K562 (cell line): ENCODE measurements around the gene SMG7. TPM values are rescaled to one million over a fixed set of nuclear protein-coding genes. Genes with fewer than 3 reads are reported as not detected.

Source experiments
- ATAC-seq: fragments of 200-7000 bp; cut with Tn5 transposase; 3 replicates; pipeline ENCODE4 v1.9.1; 2020; ENCODE audit warnings: moderate library complexity
- BruUV-seq: library from RNA; stranded (reverse); fragments of 400-500 nt; replicated peaks from 2 replicates; lab custom pipeline; 2021; lab: Mats Ljungman, UMichigan
- CTCF ChIA-PET: fragments of 300-600 bp; formaldehyde crosslinking; extraction: SDS; loops from one replicate; lab custom pipeline; 2021; ENCODE audit warnings: low intra/inter-chr PET ratio; lab: Yijun Ruan, JAX
- POLR2A ChIA-PET: fragments of 300-600, 350-650 bp; sonication (Branson Sonifier 250); formaldehyde crosslinking; extraction: SDS; loops from one replicate; lab custom pipeline; 2021; ENCODE audit warnings: antibody characterized with exemption, inconsistent platforms; lab: Yijun Ruan, JAX
- DNase-seq, 4 experiments: peaks; one replicate each; pipeline versions ENCODE4 v3.0.0 to v3.0.0-alpha.2; 2011 to 2018; ENCODE audit warnings: low spot score in 3 of 4, mixed read lengths in 3 of 4; ENCODE audit errors: extremely low read depth in 1 of 4
- FAIRE-seq: peaks from 2 replicates; lab custom pipeline; 2011; peaks lifted over from hg19 to GRCh38; lab: Jason Lieb, UNC
- H2AFZ ChIP-seq: 2 replicates; pipeline ENCODE4 v1.6.0; 2011; ENCODE audit warnings: low read depth, low read length, control low read depth, inconsistent platforms
- H3K27ac ChIP-seq: fragments of 200-600 bp; 3 replicates; pipeline ENCODE4 v1.8.0; 2011; ENCODE audit warnings: low read depth, mild to moderate bottlenecking, control low read depth, inconsistent platforms, low read length, moderate library complexity, mixed read lengths; ENCODE audit errors: extremely low read depth
- H3K27me3 ChIP-seq, 2 experiments: fragments of 300-600 bp in 1 of 2; 2 replicates in 1 of 2; 3 replicates in 1 of 2; pipeline versions ENCODE4 v1.6.0 to v1.8.0; 2011; ENCODE audit warnings: inconsistent platforms in 2 of 2, low read length in 2 of 2, mild to moderate bottlenecking in 1 of 2, mixed read lengths in 1 of 2, moderate library complexity in 1 of 2; ENCODE audit not compliant: control insufficient read depth in 2 of 2, insufficient read depth in 2 of 2
- H3K36me3 ChIP-seq: fragments of 300-600 bp; 3 replicates; pipeline ENCODE4 v1.8.0; 2011; ENCODE audit warnings: mild to moderate bottlenecking, low read length, inconsistent platforms; ENCODE audit not compliant: control insufficient read depth, insufficient read depth
- H3K4me1 ChIP-seq, 2 experiments: fragments of 200-600 bp in 1 of 2; replicated peaks in 1 of 2; 2 replicates in 1 of 2; 3 replicates in 1 of 2; pipeline versions ENCODE4 v1.5.1 to v1.8.0; 2011; ENCODE audit warnings: inconsistent platforms in 2 of 2, low read length in 2 of 2, mild to moderate bottlenecking in 1 of 2, mixed read lengths in 1 of 2, moderate library complexity in 1 of 2; ENCODE audit not compliant: control insufficient read depth in 2 of 2, insufficient read depth in 2 of 2
- H3K4me2 ChIP-seq: 2 replicates; pipeline ENCODE4 v1.6.1; 2011; ENCODE audit warnings: low read length, control low read depth, inconsistent platforms, mixed read lengths; ENCODE audit not compliant: insufficient read depth
- H3K4me3 ChIP-seq: fragments of 200-600 bp; sonication (generic), shearing (Covaris generic); 2 replicates; pipeline ENCODE4 v1.5.1; 2016; ENCODE audit warnings: control low read depth, inconsistent platforms
- H3K79me2 ChIP-seq: fragments of 200-600 bp; 3 replicates; pipeline ENCODE4 v1.8.0; 2011; ENCODE audit warnings: low read length, inconsistent platforms; ENCODE audit not compliant: control insufficient read depth, insufficient read depth
- H3K9ac ChIP-seq, 2 experiments: 2 replicates each; pipeline versions ENCODE4 v1.6.0 to v1.6.1; 2011; ENCODE audit warnings: low read depth in 2 of 2, low read length in 2 of 2, control low read depth in 1 of 2, inconsistent platforms in 1 of 2, mild to moderate bottlenecking in 1 of 2, mixed read lengths in 1 of 2; ENCODE audit not compliant: insufficient read depth in 1 of 2
- H3K9me1 ChIP-seq: one replicate; pipeline ENCODE4 v1.6.0; 2011; ENCODE audit warnings: inconsistent platforms, mild to moderate bottlenecking, low read length, moderate library complexity; ENCODE audit not compliant: control insufficient read depth, insufficient read depth
- H3K9me3 ChIP-seq: replicated peaks from 2 replicates; pipeline ENCODE4 v1.5.1; 2011; ENCODE audit warnings: low read depth, low read length, inconsistent platforms; ENCODE audit not compliant: control insufficient read depth, insufficient read depth
- H4K20me1 ChIP-seq: replicated peaks from 2 replicates; pipeline ENCODE4 v1.6.1; 2011; ENCODE audit warnings: low read length, inconsistent platforms, mixed read lengths; ENCODE audit not compliant: control insufficient read depth, insufficient read depth
- NFIC ChIP-seq: fragments of 450-650 bp; IDR thresholded peaks from 2 replicates; pipeline ENCODE4 v1.6.1; 2017; ENCODE audit warnings: mild to moderate bottlenecking, inconsistent platforms
- SMAD4 ChIP-seq: fragments of 250-450 bp; sonication (Bioruptor Pico); conservative IDR thresholded peaks from 2 replicates; pipeline ENCODE4 v1.8.0; 2021; ENCODE audit warnings: inconsistent platforms, mild to moderate bottlenecking, moderate library complexity
- SP1 ChIP-seq: sonication (generic); formaldehyde crosslinking; IDR thresholded peaks from 2 replicates; pipeline ENCODE4 v1.8.1; 2022; ENCODE audit warnings: mild to moderate bottlenecking, missing genetic modification reagents
- ZNF764 ChIP-seq: fragments of 250-450 bp; sonication (Bioruptor Pico); IDR thresholded peaks from 2 replicates; pipeline ENCODE4 v1.4.0; 2020; ENCODE audit warnings: low read depth, mild to moderate bottlenecking, moderate library complexity
- WGBS: fragments of 100-300 bp; shearing (Covaris generic); methylation state at CpG from one replicate; pipeline ENCODE4 v1.1.6; 2016; ENCODE audit warnings: low coverage, mixed read lengths; ENCODE audit not compliant: insufficient coverage; ENCODE audit errors: missing lambda C conversion rate; 5-methylcytosine and 5-hydroxymethylcytosine counted together
- in situ Hi-C: fragments of 300-500 bp; cut with MboI; formaldehyde crosslinking; loops from 4 replicates; pipeline ENCODE4 v1.15.0; 2018; ENCODE audit warnings: inconsistent platforms, mixed read lengths
- intact Hi-C: fragments of 100-400 bp; cut with micrococcal nuclease; formaldehyde crosslinking; loops from 2 replicates; pipeline ENCODE4 v1.14.2; 2022
- polyA plus RNA-seq, 8 experiments: library from polyadenylated mRNA; depleted of rRNA in 4 of 8; stranded (reverse) in 5 of 8; unstranded in 3 of 8; fragments of >200 nt; fragmentation: Nextera tagmentation in 2 of 8; fragmentation: Illumina TruSeq in 1 of 8; extraction: Ambion mirVana in 2 of 8; extraction: Trizol in 1 of 8; gene quantifications; 2 replicates each; pipeline versions ENCODE4 v1.2.1 to v1.2.3, GENCODE V29; 2011 to 2014; ENCODE audit warnings: inconsistent platforms in 1 of 8, missing spikeins in 1 of 8
- total RNA-seq, 7 experiments: library from RNA; depleted of rRNA in 6 of 7; stranded (reverse); fragments of >200 nt in 6 of 7; fragmentation: Illumina TruSeq in 2 of 7; extraction: Trizol in 2 of 7; gene quantifications; 2 replicates each; pipeline versions ENCODE4 v1.2.1 to v1.2.3, GENCODE V29; 2011 to 2021; ENCODE audit warnings: low replicate concordance in 1 of 7
- TF ChIP-seq, protein P1 (sequence below): fragments of 250-450 bp; sonication (Bioruptor Pico); IDR thresholded peaks from 2 replicates; pipeline ENCODE4 v1.4.0; 2020; ENCODE audit warnings: borderline replicate concordance
- TF ChIP-seq, protein P2 (sequence below): sonication (generic); formaldehyde crosslinking; IDR thresholded peaks from 2 replicates; pipeline ENCODE4 v1.8.0; 2022; ENCODE audit warnings: missing genetic modification reagents, mild to moderate bottlenecking, moderate library complexity, borderline replicate concordance
- TF ChIP-seq, protein P3 (sequence below): fragments of 200-800 bp; sonication (Bioruptor generic); IDR thresholded peaks from 2 replicates; pipeline ENCODE4 v1.6.1; 2017; ENCODE audit warnings: missing genetic modification characterization, missing compliant biosample characterization

The SMG7 gene
- total and polyA plus RNA-seq, 9 of the 15 experiments (the other 6 are each of a cell fraction or from before 2014, with no cell fraction given) = 12.4 to 74.6 (median 29.0) TPM

DNA sequence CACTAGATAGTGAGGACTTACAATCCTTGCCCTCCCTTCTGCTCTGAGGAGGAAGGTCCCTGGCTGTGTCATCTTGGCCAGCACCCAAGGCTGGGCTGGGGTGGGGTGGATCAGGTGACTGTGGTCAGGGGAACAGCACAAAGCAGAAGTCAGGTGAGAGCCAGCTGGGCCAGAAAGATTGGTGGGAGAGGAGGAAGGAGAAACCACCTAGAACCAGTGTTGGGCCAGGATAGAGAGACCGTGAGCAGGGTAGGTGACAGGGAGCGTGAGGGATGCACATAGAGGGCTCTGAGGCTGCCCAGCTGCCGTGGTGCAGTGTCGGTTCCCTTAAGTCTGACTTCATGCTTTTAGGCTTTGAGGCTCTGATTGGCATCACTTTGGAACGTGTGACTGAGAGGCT is 95.3 kb downstream of the SMG7 start (continued):
- TF ChIP-seq, protein P1, sequence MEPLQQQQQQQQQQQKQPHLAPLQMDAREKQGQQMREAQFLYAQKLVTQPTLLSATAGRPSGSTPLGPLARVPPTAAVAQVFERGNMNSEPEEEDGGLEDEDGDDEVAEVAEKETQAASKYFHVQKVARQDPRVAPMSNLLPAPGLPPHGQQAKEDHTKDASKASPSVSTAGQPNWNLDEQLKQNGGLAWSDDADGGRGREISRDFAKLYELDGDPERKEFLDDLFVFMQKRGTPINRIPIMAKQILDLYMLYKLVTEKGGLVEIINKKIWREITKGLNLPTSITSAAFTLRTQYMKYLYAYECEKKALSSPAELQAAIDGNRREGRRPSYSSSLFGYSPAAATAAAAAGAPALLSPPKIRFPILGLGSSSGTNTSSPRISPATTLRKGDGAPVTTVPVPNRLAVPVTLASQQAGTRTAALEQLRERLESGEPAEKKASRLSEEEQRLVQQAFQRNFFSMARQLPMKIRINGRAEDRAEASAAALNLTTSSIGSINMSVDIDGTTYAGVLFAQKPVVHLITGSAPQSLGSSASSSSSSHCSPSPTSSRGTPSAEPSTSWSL = no peak
- no peak for TF ChIP-seq ZNF764
- TF ChIP-seq, protein P2, sequence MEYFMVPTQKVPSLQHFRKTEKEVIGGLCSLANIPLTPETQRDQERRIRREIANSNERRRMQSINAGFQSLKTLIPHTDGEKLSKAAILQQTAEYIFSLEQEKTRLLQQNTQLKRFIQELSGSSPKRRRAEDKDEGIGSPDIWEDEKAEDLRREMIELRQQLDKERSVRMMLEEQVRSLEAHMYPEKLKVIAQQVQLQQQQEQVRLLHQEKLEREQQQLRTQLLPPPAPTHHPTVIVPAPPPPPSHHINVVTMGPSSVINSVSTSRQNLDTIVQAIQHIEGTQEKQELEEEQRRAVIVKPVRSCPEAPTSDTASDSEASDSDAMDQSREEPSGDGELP (CRISPR knock-in tag) = peak; percentile 99
- TF ChIP-seq NFIC = peak; percentile 91

DNA sequence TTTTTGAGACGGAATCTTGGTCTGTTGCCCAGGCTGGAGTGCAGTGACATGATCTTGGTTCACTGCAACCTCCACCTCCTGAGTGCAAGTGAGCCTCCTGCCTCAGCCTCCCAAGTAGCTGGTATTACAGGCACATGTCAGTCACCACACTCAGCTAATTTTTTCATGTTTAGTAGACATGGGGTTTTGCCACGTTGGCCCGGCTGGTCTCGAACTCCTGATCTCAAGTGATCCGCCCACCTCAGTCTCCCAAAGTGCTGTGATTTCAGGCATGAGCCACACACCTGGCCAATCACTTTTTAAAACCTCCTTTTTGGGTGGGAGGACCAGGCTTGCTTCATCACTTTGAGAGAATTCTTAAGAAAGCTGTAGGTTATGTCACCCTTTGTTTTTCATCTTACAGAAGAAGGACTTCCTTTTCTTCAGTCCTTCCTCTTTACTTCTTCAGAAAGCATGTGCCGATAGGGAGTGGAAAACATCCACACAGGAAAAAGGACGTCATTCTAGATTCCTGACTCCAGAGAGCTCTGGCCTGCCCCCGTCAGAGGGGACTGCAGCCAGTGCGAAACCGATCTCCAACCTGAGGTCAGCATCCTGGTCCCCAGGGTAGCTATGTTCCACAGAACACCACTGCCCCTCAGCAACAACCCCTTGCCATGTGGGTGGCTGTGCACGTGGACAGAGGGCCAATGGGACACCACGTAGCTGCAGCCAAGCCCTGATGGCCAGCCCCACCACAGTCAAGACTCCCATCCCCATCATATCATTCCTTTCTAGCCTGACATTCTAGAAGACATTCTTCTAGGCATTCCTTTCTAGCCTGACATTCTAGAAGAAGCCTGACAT is 96.1 kb downstream of the SMG7 start:
- 21% methylated on average over 12 of the region's 12 CpGs for WGBS
- BruUV-seq = no TSS peak
- TF ChIP-seq, protein P3, sequence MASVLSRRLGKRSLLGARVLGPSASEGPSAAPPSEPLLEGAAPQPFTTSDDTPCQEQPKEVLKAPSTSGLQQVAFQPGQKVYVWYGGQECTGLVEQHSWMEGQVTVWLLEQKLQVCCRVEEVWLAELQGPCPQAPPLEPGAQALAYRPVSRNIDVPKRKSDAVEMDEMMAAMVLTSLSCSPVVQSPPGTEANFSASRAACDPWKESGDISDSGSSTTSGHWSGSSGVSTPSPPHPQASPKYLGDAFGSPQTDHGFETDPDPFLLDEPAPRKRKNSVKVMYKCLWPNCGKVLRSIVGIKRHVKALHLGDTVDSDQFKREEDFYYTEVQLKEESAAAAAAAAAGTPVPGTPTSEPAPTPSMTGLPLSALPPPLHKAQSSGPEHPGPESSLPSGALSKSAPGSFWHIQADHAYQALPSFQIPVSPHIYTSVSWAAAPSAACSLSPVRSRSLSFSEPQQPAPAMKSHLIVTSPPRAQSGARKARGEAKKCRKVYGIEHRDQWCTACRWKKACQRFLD = 0 out of 2 replicates have a peak, but pooled peaks have one; percentile 33
- TF ChIP-seq SP1 (0 out of 2 replicates have a peak, but pooled peaks have one; percentile 5), SMAD4 (no peak)

More for the DNA sequence above, 96.1 kb downstream of the SMG7 start:
- intact Hi-C loops (no loop called here), in situ Hi-C loops (no loop called here)
- Histone ChIP-seq H3K4me3 (no peak overlapping the region), H3K9ac (no peak overlapping the region), H2AFZ (no peak overlapping the region), H4K20me1 (0 out of 2 replicates have a peak, but pooled peaks cover 5% of the 10 kb centered on the region), H3K36me3 (no peaks in the 10 kb centered on the region), H3K27me3 (peaks cover 21 to 40% of the 10 kb centered on the region in 2 experiments), H3K4me1 (peaks cover 10 to 13% of the 10 kb centered on the region in 2 experiments), H3K4me2 (peak overlapping the region; percentile 31; the same call in 1 of the 2 replicates), H3K27ac (no peak overlapping the region), H3K9me3 (no peaks in the 10 kb centered on the region), H3K79me2 (no peaks in the 10 kb centered on the region), H3K9me1 (no peaks in the 10 kb centered on the region)
- DNase-seq = no peak
- ChIA-PET POLR2A (interaction anchor here (0.6 to 3.2 kb wide), 6 partner anchors 9 to 527 kb away, joined by 3 to 19 read pairs (median 9); no protein-coding TSS in a partner anchor), CTCF (no interaction called here)
- FAIRE-seq = no peak
- ATAC-seq = no peak
